HepG2 (cell line): ENCODE measurements around the gene GPHN. TPM values are rescaled to one million over a fixed set of nuclear protein-coding genes. Genes with fewer than 3 reads are reported as not detected.

Source experiments
- ATAC-seq: fragments of 200-7000 bp; cut with Tn5 transposase; 3 replicates; pipeline ENCODE4 v1.9.1; 2020; ENCODE audit warnings: mild to moderate bottlenecking, moderate library complexity
- BruUV-seq: library from RNA; stranded (reverse); fragments of 400-500 nt; replicated peaks from 2 replicates; lab custom pipeline; 2021; lab: Mats Ljungman, UMichigan
- CTCF ChIA-PET: fragments of 300-600 bp; formaldehyde crosslinking; extraction: SDS; loops from one replicate; lab custom pipeline; 2021; ENCODE audit warnings: low total read pairs, inconsistent platforms, low intra/inter-chr PET ratio; lab: Yijun Ruan, JAX
- POLR2A ChIA-PET: fragments of 350-600 bp; sonication (Branson Sonifier 250); formaldehyde crosslinking; loops from one replicate; lab custom pipeline; 2020; ENCODE audit warnings: antibody characterized with exemption, inconsistent platforms; lab: Yijun Ruan, JAX
- DNase-seq: peaks from one replicate; pipeline ENCODE4 v3.0.0-alpha.2; 2015; ENCODE audit warnings: low spot score
- FAIRE-seq: peaks from 3 replicates; lab custom pipeline; 2011; peaks lifted over from hg19 to GRCh38; lab: Jason Lieb, UNC
- H2AFZ ChIP-seq: one replicate; pipeline ENCODE4 v1.6.1; 2011; ENCODE audit warnings: low read length, inconsistent platforms
- H3K27ac ChIP-seq: fragments of 300-600 bp; 3 replicates; pipeline ENCODE4 v1.8.0; 2011; ENCODE audit warnings: mixed run types, mild to moderate bottlenecking, mixed read lengths, low read length, inconsistent platforms; ENCODE audit not compliant: insufficient read depth; ENCODE audit errors: extremely low read length
- H3K27me3 ChIP-seq, 2 experiments: fragments of 200-600 bp in 1 of 2; 2 replicates in 1 of 2; 3 replicates in 1 of 2; pipeline versions ENCODE4 v1.6.0 to v1.8.0; 2011; ENCODE audit warnings: low read length in 2 of 2, mild to moderate bottlenecking in 2 of 2, moderate library complexity in 2 of 2, inconsistent platforms in 1 of 2; ENCODE audit not compliant: insufficient read depth in 2 of 2, control insufficient read depth in 1 of 2
- H3K36me3 ChIP-seq, 2 experiments: fragments of 200-600 bp in 1 of 2; replicated peaks in 1 of 2; 2 replicates in 1 of 2; 3 replicates in 1 of 2; pipeline versions ENCODE4 v1.5.1 to v1.8.0; 2011; ENCODE audit warnings: low read length in 2 of 2, inconsistent platforms in 1 of 2; ENCODE audit not compliant: insufficient read depth in 2 of 2, control insufficient read depth in 1 of 2
- H3K4me1 ChIP-seq: 2 replicates; pipeline ENCODE4 v1.5.1; 2012; ENCODE audit warnings: low read length, inconsistent platforms; ENCODE audit not compliant: insufficient read depth
- H3K4me2 ChIP-seq: 2 replicates; pipeline ENCODE4 v1.6.0; 2011; ENCODE audit warnings: low read depth, low read length, inconsistent platforms
- H3K4me3 ChIP-seq, 3 experiments: fragments of 200-600 bp in 1 of 3; sonication (generic), shearing (Covaris generic) in 1 of 3; replicated peaks in 1 of 3; 2 replicates each; pipeline ENCODE4 v1.5.1; 2011 to 2016; ENCODE audit warnings: low read length in 3 of 3, inconsistent platforms in 2 of 3, low read depth in 2 of 3, mild to moderate bottlenecking in 2 of 3, control low read depth in 1 of 3, mixed read lengths in 1 of 3; ENCODE audit not compliant: insufficient read depth in 1 of 3
- H3K79me2 ChIP-seq: one replicate; pipeline ENCODE4 v1.6.1; 2011; ENCODE audit warnings: low read length, inconsistent platforms; ENCODE audit not compliant: insufficient read depth
- H3K9ac ChIP-seq: 2 replicates; pipeline ENCODE4 v1.6.0; 2011; ENCODE audit warnings: mild to moderate bottlenecking, low read depth, low read length, inconsistent platforms; ENCODE audit not compliant: insufficient read depth
- H3K9me3 ChIP-seq: 2 replicates; pipeline ENCODE4 v1.5.1; 2012; ENCODE audit warnings: mild to moderate bottlenecking, low read length
- H4K20me1 ChIP-seq: 2 replicates; pipeline ENCODE4 v1.6.0; 2011; ENCODE audit warnings: inconsistent platforms, mild to moderate bottlenecking, low read length, moderate library complexity; ENCODE audit not compliant: insufficient read depth
- GLI4 ChIP-seq: sonication (generic); formaldehyde crosslinking; IDR thresholded peaks from 2 replicates; pipeline ENCODE4 v1.5.1; 2020; ENCODE audit warnings: missing genetic modification reagents, mild to moderate bottlenecking, moderate library complexity, borderline replicate concordance
- KAT7 ChIP-seq: IDR thresholded peaks from 2 replicates; pipeline ENCODE4 v1.6.1; 2018; ENCODE audit warnings: borderline replicate concordance, missing compliant biosample characterization
- MEIS1 ChIP-seq: sonication (generic); formaldehyde crosslinking; IDR thresholded peaks from 2 replicates; pipeline ENCODE4 v1.9.0; 2021; ENCODE audit warnings: mild to moderate bottlenecking, missing genetic modification reagents, moderate library complexity, borderline replicate concordance
- ZBTB37 ChIP-seq: sonication (generic); formaldehyde crosslinking; IDR thresholded peaks from 2 replicates; pipeline ENCODE4 v1.4.0; 2020; ENCODE audit warnings: mild to moderate bottlenecking, missing genetic modification reagents
- ZFP82 ChIP-seq: sonication (generic); formaldehyde crosslinking; IDR thresholded peaks from 2 replicates; pipeline ENCODE4 v1.5.1; 2020; ENCODE audit warnings: mild to moderate bottlenecking, missing genetic modification reagents, borderline replicate concordance
- WGBS: methylation state at CpG from one replicate; pipeline ENCODE4 v1.1.6; 2017; ENCODE audit warnings: low lambda C conversion rate; 5-methylcytosine and 5-hydroxymethylcytosine counted together
- in situ Hi-C: cut with HindIII; loops from 2 replicates; pipeline ENCODE4 v1.10.0; 2017; ENCODE audit warnings: low pct_unique_long_range_greater_than_20kb; ENCODE audit not compliant: extremely low pct_ligation_motif_present
- intact Hi-C: fragments of 100-400 bp; cut with micrococcal nuclease; formaldehyde crosslinking; loops from one replicate; pipeline ENCODE4 v1.10.0; 2022; ENCODE audit not compliant: unreplicated experiment
- polyA plus RNA-seq, 8 experiments: library from polyadenylated mRNA; depleted of rRNA in 3 of 8; stranded (reverse) in 7 of 8; unstranded in 1 of 8; fragments of >200 nt; fragmentation: Illumina TruSeq in 4 of 8; extraction: Trizol in 4 of 8; gene quantifications; 2 replicates each; pipeline versions ENCODE4 v1.2.1 to v1.2.3, GENCODE V29; 2011 to 2016; ENCODE audit warnings: low read depth in 4 of 8, missing spikeins in 1 of 8, mixed read lengths in 1 of 8; ENCODE audit not compliant: insufficient read depth in 1 of 8
- total RNA-seq, 5 experiments: library from RNA; depleted of rRNA; stranded (reverse); fragments of >200 nt; fragmentation: Illumina TruSeq; extraction: Trizol; gene quantifications; 2 replicates each; pipeline ENCODE4 v1.2.3, GENCODE V29; 2016; ENCODE audit warnings: low read depth in 1 of 5

The GPHN gene
- total and polyA plus RNA-seq, 2 of the 13 experiments (the other 11 are each of a cell fraction or from before 2014, with no cell fraction given), result 12.7 to 19.2 TPM

- TF ChIP-seq MEIS1 (CRISPR knock-in tag) (no peak), GLI4 (CRISPR knock-in tag) (no peak), KAT7 (no peak)
Observed at GRCh38 chr14:67207810-67208209, 699.9 kb downstream of the GPHN start (continued).

- CTCF ChIA-PET, result no interaction called here
Observed at GRCh38 chr14:67218126-67218525, 710.2 kb downstream of the GPHN start.

More at GRCh38 chr14:67218126-67218525, 710.2 kb downstream of the GPHN start:
- Histone ChIP-seq H3K4me3 (no peak overlapping the region), H3K79me2 (no peaks in the 10 kb centered on the region), H2AFZ (no peak overlapping the region), H4K20me1 (no peaks in the 10 kb centered on the region), H3K9me3 (no peaks in the 10 kb centered on the region), H3K36me3 (no peaks in the 10 kb centered on the region), H3K27ac (no peak overlapping the region), H3K27me3 (no peaks in the 10 kb centered on the region), H3K4me1 (no peaks in the 10 kb centered on the region), H3K9ac (no peak overlapping the region), H3K4me2 (no peak overlapping the region)
- no peak for DNase-seq
- no peak for TF ChIP-seq ZFP82 (CRISPR knock-in tag)
- no peak for TF ChIP-seq ZBTB37
- FAIRE-seq, result no peak
- no TSS peak for BruUV-seq
- intact Hi-C loops, result no loop called here
- POLR2A ChIA-PET, result no interaction called here
- WGBS, result no CpG with 5 or more reads among the region's 2 CpGs
- no peak for ATAC-seq
- in situ Hi-C loops, result no loop called here
